DMS53 treated with DMSO at 0.1 percent for 48 hours (cell line): ENCODE data around the gene MMRN2.
A peak's percentile ranks its signal among the peaks of the same experiment; 100 is the strongest.
"Not testable (repeated sequence)": the region's sequence is repeated elsewhere in the genome, so short reads cannot be mapped to it uniquely, and the experiment has no call there.

ENCODE experiments used
- DNase-seq: peaks from one replicate; lab custom pipeline; 2025; ENCODE audit not compliant: unreplicated experiment; lab: John Stamatoyannopoulos, UW

Gene MMRN2

GRCh38 chr10:86956848-86957448 is 467 bp downstream of the MMRN2 start:
- no peak for DNase-seq

- no peak for DNase-seq
Measured at GRCh38 chr10:86956195-86956847, 1.1 kb downstream of the MMRN2 start.

- DNase-seq: no peak
Measured at GRCh38 chr10:86955501-86956194, 1.8 kb downstream of the MMRN2 start.

- no peak for DNase-seq
Measured at GRCh38 chr10:86954681-86955500, 2.5 kb downstream of the MMRN2 start.

GRCh38 chr10:86953747-86954680 is 3.4 kb downstream of the MMRN2 start:
- DNase-seq: no peak

- not testable (repeated sequence) for DNase-seq
Measured at GRCh38 chr10:86952697-86953096, 4.7 kb downstream of the MMRN2 start.

GRCh38 chr10:86952106-86952505 is 5.3 kb downstream of the MMRN2 start:
- DNase-seq: no peak

GRCh38 chr10:86951184-86951761 is 6.1 kb downstream of the MMRN2 start:
- no peak for DNase-seq

- no peak for DNase-seq
Measured at GRCh38 chr10:86950349-86950748, 7.1 kb downstream of the MMRN2 start.

GRCh38 chr10:86947806-86948205 is 9.6 kb downstream of the MMRN2 start:
- DNase-seq: not testable (repeated sequence)

GRCh38 chr10:86946213-86947155 is 10.9 kb downstream of the MMRN2 start:
- DNase-seq: peak; percentile 39

- no peak for DNase-seq
Measured at GRCh38 chr10:86945361-86946212, 11.8 kb downstream of the MMRN2 start.

- DNase-seq: no peak
Measured at GRCh38 chr10:86944907-86945306, 12.5 kb downstream of the MMRN2 start.

GRCh38 chr10:86944471-86944870 is 12.9 kb downstream of the MMRN2 start:
- DNase-seq: no peak

GRCh38 chr10:86944031-86944419 is 13.4 kb downstream of the MMRN2 start:
- DNase-seq: no peak

GRCh38 chr10:86943316-86944030 is 13.9 kb downstream of the MMRN2 start:
- no peak for DNase-seq
